ENCODE results near the gene BCAP29. TPM values are rescaled to one million over a fixed set of nuclear protein-coding genes. Genes with fewer than 3 reads are reported as not detected.

BCAP29 gene
- total and polyA plus RNA-seq, 2 donors (not counting 1 experiment from before 2014, with no cell fraction given): 64.7 to 79.7 TPM

GRCh38 chr7:107628461-107629064 is 48.5 kb downstream of the BCAP29 start:
- Histone ChIP-seq H3K36me3 (ENCODE audit: control insufficient read depth, insufficient read depth, low read length) (no peaks in the 10 kb centered on the region), H3K4me1 (ENCODE audit: control insufficient read depth, extremely low read depth, insufficient read depth, low read length) (no peaks in the 10 kb centered on the region), H3K79me2 (ENCODE audit: control insufficient read depth, insufficient read depth, low read length) (no peaks in the 10 kb centered on the region), H3K27me3 (ENCODE audit: control insufficient read depth, insufficient read depth, low read length) (no peaks in the 10 kb centered on the region), H3K9ac (ENCODE audit: insufficient read depth, low read length) (no peak overlapping the region), H3K9me3 (ENCODE audit: control insufficient read depth, insufficient read depth, low read depth, low read length) (no peaks in the 10 kb centered on the region), H3K4me3 (replicated peaks in 1 of 4; ENCODE audit: control extremely low read depth in 1 of 4, insufficient read depth in 1 of 4, low read depth in 3 of 4, low read length in 4 of 4) (no peak overlapping the region), H3K4me2 (ENCODE audit: extremely low read depth, insufficient read depth, low read length) (no peak overlapping the region), H3K27ac (ENCODE audit: insufficient read depth, low read length) (no peak overlapping the region), H4K20me1 (ENCODE audit: control insufficient read depth, extremely low read depth, insufficient read depth, low read length) (no peaks in the 10 kb centered on the region), H2AFZ (ENCODE audit: low read length) (no peak overlapping the region)
- TF ChIP-seq, protein P1, sequence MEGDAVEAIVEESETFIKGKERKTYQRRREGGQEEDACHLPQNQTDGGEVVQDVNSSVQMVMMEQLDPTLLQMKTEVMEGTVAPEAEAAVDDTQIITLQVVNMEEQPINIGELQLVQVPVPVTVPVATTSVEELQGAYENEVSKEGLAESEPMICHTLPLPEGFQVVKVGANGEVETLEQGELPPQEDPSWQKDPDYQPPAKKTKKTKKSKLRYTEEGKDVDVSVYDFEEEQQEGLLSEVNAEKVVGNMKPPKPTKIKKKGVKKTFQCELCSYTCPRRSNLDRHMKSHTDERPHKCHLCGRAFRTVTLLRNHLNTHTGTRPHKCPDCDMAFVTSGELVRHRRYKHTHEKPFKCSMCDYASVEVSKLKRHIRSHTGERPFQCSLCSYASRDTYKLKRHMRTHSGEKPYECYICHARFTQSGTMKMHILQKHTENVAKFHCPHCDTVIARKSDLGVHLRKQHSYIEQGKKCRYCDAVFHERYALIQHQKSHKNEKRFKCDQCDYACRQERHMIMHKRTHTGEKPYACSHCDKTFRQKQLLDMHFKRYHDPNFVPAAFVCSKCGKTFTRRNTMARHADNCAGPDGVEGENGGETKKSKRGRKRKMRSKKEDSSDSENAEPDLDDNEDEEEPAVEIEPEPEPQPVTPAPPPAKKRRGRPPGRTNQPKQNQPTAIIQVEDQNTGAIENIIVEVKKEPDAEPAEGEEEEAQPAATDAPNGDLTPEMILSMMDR (conservative IDR thresholded peaks at IDR 0.05 in 1 of 2, IDR thresholded peaks at IDR 0.05 in 1 of 2; ENCODE audit: low read depth in 1 of 2, low read length in 2 of 2): no peak
- no peak for TF ChIP-seq EZH2 (IDR thresholded peaks at IDR 0.05; ENCODE audit: low read length, missing control alignments)
- DNase-seq (ENCODE audit: low read depth in 2 of 2): no peak

DNA sequence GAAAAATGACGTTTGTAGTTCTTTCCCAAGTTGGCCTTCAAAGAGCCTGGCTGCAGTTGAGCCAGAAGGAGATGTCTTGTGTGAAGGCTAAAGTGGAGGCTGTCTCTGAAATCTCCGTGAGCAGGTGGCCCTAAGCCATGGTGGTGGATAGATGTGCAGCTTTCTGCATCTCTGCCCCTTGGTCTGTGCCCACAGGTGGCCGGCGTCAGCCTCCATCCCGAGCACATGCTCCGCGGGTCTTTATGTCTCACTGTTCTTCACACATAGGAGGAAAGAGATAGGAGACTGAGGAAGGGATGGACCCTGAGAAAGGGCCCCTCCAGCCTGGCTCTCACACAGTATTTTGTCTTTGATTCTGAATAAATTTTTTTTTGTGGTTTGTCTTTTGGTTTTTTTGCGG is 50.3 kb downstream of the BCAP29 start:
- no peak overlapping the region for H3K4me3 ChIP-seq (replicated peaks in 1 of 4; ENCODE audit: control extremely low read depth in 1 of 4, insufficient read depth in 1 of 4, low read depth in 3 of 4, low read length in 4 of 4)
- H3K36me3 ChIP-seq (ENCODE audit: control insufficient read depth, insufficient read depth, low read length): no peaks in the 10 kb centered on the region
- no peak overlapping the region for H3K4me2 ChIP-seq (ENCODE audit: extremely low read depth, insufficient read depth, low read length)
- H4K20me1 ChIP-seq (ENCODE audit: control insufficient read depth, extremely low read depth, insufficient read depth, low read length): no peaks in the 10 kb centered on the region
- no peak overlapping the region for H3K27ac ChIP-seq (ENCODE audit: insufficient read depth, low read length)
- TF ChIP-seq, protein P1 (conservative IDR thresholded peaks at IDR 0.05 in 1 of 2, IDR thresholded peaks at IDR 0.05 in 1 of 2; ENCODE audit: low read depth in 1 of 2, low read length in 2 of 2): no peak
- no peak for TF ChIP-seq EZH2 (IDR thresholded peaks at IDR 0.05; ENCODE audit: low read length, missing control alignments)
- DNase-seq (ENCODE audit: low read depth in 2 of 2): no peak
- no peaks in the 10 kb centered on the region for H3K9me3 ChIP-seq (ENCODE audit: control insufficient read depth, insufficient read depth, low read depth, low read length)
- no peaks in the 10 kb centered on the region for H3K4me1 ChIP-seq (ENCODE audit: control insufficient read depth, extremely low read depth, insufficient read depth, low read length)
- no peak overlapping the region for H2AFZ ChIP-seq (ENCODE audit: low read length)
- H3K9ac ChIP-seq (ENCODE audit: insufficient read depth, low read length): no peak overlapping the region
- no peaks in the 10 kb centered on the region for H3K27me3 ChIP-seq (ENCODE audit: control insufficient read depth, insufficient read depth, low read length)
- H3K79me2 ChIP-seq (ENCODE audit: control insufficient read depth, insufficient read depth, low read length): no peaks in the 10 kb centered on the region

DNA sequence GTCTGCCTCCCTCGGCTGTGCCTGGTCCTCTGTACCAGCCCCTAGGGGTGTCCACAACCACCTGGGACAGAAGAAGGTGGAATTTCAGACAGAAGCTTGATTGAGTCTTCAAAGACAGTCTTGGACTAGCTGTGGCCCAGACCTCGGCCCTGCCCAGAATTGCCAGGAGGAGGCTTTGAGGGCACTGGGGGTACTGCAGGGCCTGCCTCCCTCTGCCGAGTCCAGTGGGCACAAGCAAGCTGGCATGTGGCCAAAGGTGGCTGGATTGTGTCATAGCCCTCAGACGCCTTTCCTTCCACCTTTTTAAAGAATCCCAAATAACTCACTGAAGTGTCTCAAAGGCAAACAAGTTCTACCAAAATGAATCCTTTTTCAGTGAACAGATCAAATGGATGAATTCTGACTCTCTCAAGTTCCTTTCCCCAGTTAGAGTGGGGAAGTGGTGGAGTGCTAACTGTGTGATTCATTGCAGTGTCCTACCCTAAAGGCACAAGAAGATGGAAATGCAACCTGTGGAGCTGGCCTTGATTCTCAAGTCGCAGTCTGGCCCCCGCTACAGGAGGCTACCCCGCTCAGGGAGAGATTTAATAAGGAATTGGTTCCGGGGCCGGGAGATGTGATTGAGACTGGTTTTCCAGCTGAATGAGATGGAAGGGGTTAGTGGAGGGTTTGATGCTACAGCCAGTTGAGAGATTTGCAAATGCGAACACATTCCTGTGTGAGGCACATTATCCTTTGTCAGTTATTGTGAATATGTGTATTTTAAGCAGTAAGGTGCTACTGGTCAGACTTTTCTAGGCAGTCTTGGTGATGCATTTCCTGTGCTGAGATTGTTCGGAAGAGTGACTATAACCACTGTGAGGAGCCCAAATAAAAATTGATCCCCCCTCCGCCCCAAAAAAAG is 51.8 kb downstream of the BCAP29 start:
- H3K79me2 ChIP-seq (ENCODE audit: control insufficient read depth, insufficient read depth, low read length): no peaks in the 10 kb centered on the region
- no peaks in the 10 kb centered on the region for H3K9me3 ChIP-seq (ENCODE audit: control insufficient read depth, insufficient read depth, low read depth, low read length)
- H3K4me2 ChIP-seq (ENCODE audit: extremely low read depth, insufficient read depth, low read length): no peak overlapping the region
- H3K27ac ChIP-seq (ENCODE audit: insufficient read depth, low read length): no peak overlapping the region
- TF ChIP-seq EZH2 (IDR thresholded peaks at IDR 0.05; ENCODE audit: low read length, missing control alignments): no peak
- TF ChIP-seq, protein P1 (conservative IDR thresholded peaks at IDR 0.05 in 1 of 2, IDR thresholded peaks at IDR 0.05 in 1 of 2; ENCODE audit: low read depth in 1 of 2, low read length in 2 of 2): no peak
- no peak overlapping the region for H3K9ac ChIP-seq (ENCODE audit: insufficient read depth, low read length)
- no peaks in the 10 kb centered on the region for H4K20me1 ChIP-seq (ENCODE audit: control insufficient read depth, extremely low read depth, insufficient read depth, low read length)
- DNase-seq (ENCODE audit: low read depth in 2 of 2): no peak
- no peaks in the 10 kb centered on the region for H3K36me3 ChIP-seq (ENCODE audit: control insufficient read depth, insufficient read depth, low read length)
- H3K27me3 ChIP-seq (ENCODE audit: control insufficient read depth, insufficient read depth, low read length): no peaks in the 10 kb centered on the region
- H3K4me1 ChIP-seq (ENCODE audit: control insufficient read depth, extremely low read depth, insufficient read depth, low read length): no peaks in the 10 kb centered on the region
- no peak overlapping the region for H2AFZ ChIP-seq (ENCODE audit: low read length)
- H3K4me3 ChIP-seq (replicated peaks in 1 of 4; ENCODE audit: control extremely low read depth in 1 of 4, insufficient read depth in 1 of 4, low read depth in 3 of 4, low read length in 4 of 4): no peak overlapping the region

Data from fibroblast of lung (primary cell).